BLaER1 treated with 17β-estradiol and CSF1 and Interleukin-3, amounts not matched to agents 10 nM and 100 nM (cell line): Measurements from ENCODE around the gene ZNF106.
A peak's percentile ranks its signal among the peaks of the same experiment; 100 is the strongest.

Experiments used
- H3K27ac ChIP-seq, 11 experiments: shearing (Covaris generic); formaldehyde crosslinking; 2 replicates each; pipeline ENCODE4 v1.8.1; 2022
- H3K27me3 ChIP-seq, 11 experiments: shearing (Covaris generic); formaldehyde crosslinking; 2 replicates each; pipeline ENCODE4 v1.8.1; 2022
- H3K36me3 ChIP-seq, 11 experiments: shearing (Covaris generic); formaldehyde crosslinking; 2 replicates each; pipeline ENCODE4 v1.8.1; 2022
- H3K4me1 ChIP-seq, 10 experiments: shearing (Covaris generic); formaldehyde crosslinking; 2 replicates each; pipeline ENCODE4 v1.8.1; 2022
- H3K4me2 ChIP-seq, 11 experiments: shearing (Covaris generic); formaldehyde crosslinking; 2 replicates each; pipeline ENCODE4 v1.8.1; 2022
- H3K4me3 ChIP-seq, 10 experiments: shearing (Covaris generic); formaldehyde crosslinking; 2 replicates each; pipeline ENCODE4 v1.8.1; 2022
- H3K9ac ChIP-seq, 11 experiments: shearing (Covaris generic); formaldehyde crosslinking; 2 replicates each; pipeline ENCODE4 v1.8.1; 2022
- H3K9me3 ChIP-seq, 11 experiments: shearing (Covaris generic); formaldehyde crosslinking; replicated peaks in 1 of 11; 2 replicates each; pipeline ENCODE4 v1.8.1; 2022
- H4K20me1 ChIP-seq, 11 experiments: shearing (Covaris generic); formaldehyde crosslinking; 2 replicates each; pipeline ENCODE4 v1.8.1; 2022
- Cebpa-rat ChIP-seq, 11 experiments: shearing (Covaris generic); IDR thresholded peaks; 2 replicates each; pipeline ENCODE4 v1.8.1; 2022

The ZNF106 gene

GRCh38 chr15:42493679-42494078 lies 2.7 kb upstream of the ZNF106 start:
- H3K9me3 ChIP-seq: no peaks in the 10 kb centered on the region
- H3K4me2 ChIP-seq: peak overlapping the region; percentile 76 to 98 (median 96)
- H3K36me3 ChIP-seq: peaks cover 0 to 13% (median 5%) of the 10 kb centered on the region in 11 experiments; a peak in 10 of 22 replicates
- peak overlapping the region in 10 of 11 experiments; percentile 4 to 86 (median 72); a peak in 18 of 22 replicates for H3K27ac ChIP-seq
- H3K27me3 ChIP-seq: no peaks in the 10 kb centered on the region
- H3K4me1 ChIP-seq: peaks cover 52 to 81% (median 76%) of the 10 kb centered on the region in 10 experiments
- H3K9ac ChIP-seq: peak overlapping the region in 8 of 11 experiments; percentile 7 to 91 (median 74); a peak in 14 of 22 replicates
- TF ChIP-seq Cebpa-rat (IDR thresholded peaks at IDR 0.05): no peak
- H3K4me3 ChIP-seq: peak overlapping the region in 7 of 10 experiments; percentile 4 to 85 (median 78); a peak in 12 of 20 replicates
- peaks cover 0 to 36% (median 17%) of the 10 kb centered on the region in 11 experiments; a peak in 12 of 22 replicates for H4K20me1 ChIP-seq

GRCh38 chr15:42491539-42492225 lies 741 bp upstream of the ZNF106 start:
- Histone ChIP-seq H4K20me1 (peaks cover 0 to 39% (median 25%) of the 10 kb centered on the region in 11 experiments; a peak in 14 of 22 replicates), H3K27me3 (no peaks in the 10 kb centered on the region), H3K27ac (peak overlapping the region; percentile 91 to 98 (median 95)), H3K4me1 (peaks cover 50 to 74% (median 65%) of the 10 kb centered on the region in 10 experiments), H3K4me3 (peak overlapping the region; percentile 82 to 95 (median 89)), H3K4me2 (peak overlapping the region; percentile 77 to 98 (median 92)), H3K36me3 (peaks cover 0 to 21% (median 6%) of the 10 kb centered on the region in 11 experiments; a peak in 12 of 22 replicates), H3K9me3 (no peaks in the 10 kb centered on the region), H3K9ac (peak overlapping the region; percentile 89 to 94 (median 90))
- TF ChIP-seq Cebpa-rat (IDR thresholded peaks at IDR 0.05): no peak

GRCh38 chr15:42490291-42490670 lies 660 bp downstream of the ZNF106 start:
- H4K20me1 ChIP-seq: peaks cover 0 to 47% (median 36%) of the 10 kb centered on the region in 11 experiments; a peak in 15 of 22 replicates
- H3K36me3 ChIP-seq: peaks cover 7 to 35% (median 20%) of the 10 kb centered on the region in 11 experiments; a peak in 18 of 22 replicates
- H3K9ac ChIP-seq: peak overlapping the region; percentile 89 to 94 (median 90)
- H3K4me3 ChIP-seq: peak overlapping the region; percentile 82 to 95 (median 89)
- H3K27ac ChIP-seq: peak overlapping the region; percentile 91 to 98 (median 95)
- peaks cover 41 to 68% (median 58%) of the 10 kb centered on the region in 10 experiments for H3K4me1 ChIP-seq
- no peaks in the 10 kb centered on the region for H3K9me3 ChIP-seq
- no peaks in the 10 kb centered on the region for H3K27me3 ChIP-seq
- TF ChIP-seq Cebpa-rat (IDR thresholded peaks at IDR 0.05): no peak
- H3K4me2 ChIP-seq: peak overlapping the region; percentile 77 to 98 (median 92)

GRCh38 chr15:42483677-42484076 lies 7.3 kb downstream of the ZNF106 start:
- Histone ChIP-seq H3K4me1 (peaks cover 0 to 17% (median 6%) of the 10 kb centered on the region in 10 experiments; a peak in 12 of 20 replicates), H3K27me3 (no peaks in the 10 kb centered on the region), H3K36me3 (peaks cover 23 to 82% (median 57%) of the 10 kb centered on the region in 11 experiments), H3K9me3 (peaks cover 13 to 29% (median 23%) of the 10 kb centered on the region in 11 experiments), H3K9ac (no peak overlapping the region), H3K27ac (no peak overlapping the region), H3K4me3 (no peak overlapping the region), H4K20me1 (peaks cover 0 to 98% (median 72%) of the 10 kb centered on the region in 11 experiments; a peak in 17 of 22 replicates), H3K4me2 (no peak overlapping the region)
- no peak for TF ChIP-seq Cebpa-rat (IDR thresholded peaks at IDR 0.05)

- peaks cover 23 to 73% (median 57%) of the 10 kb centered on the region in 11 experiments for H3K36me3 ChIP-seq
- H3K4me2 ChIP-seq: no peak overlapping the region
- H3K9me3 ChIP-seq: peaks cover 13 to 29% (median 23%) of the 10 kb centered on the region in 11 experiments
- H3K4me3 ChIP-seq: no peak overlapping the region
- no peaks in the 10 kb centered on the region for H3K27me3 ChIP-seq
- TF ChIP-seq Cebpa-rat (IDR thresholded peaks at IDR 0.05): no peak
- no peak overlapping the region for H3K9ac ChIP-seq
- H3K27ac ChIP-seq: no peak overlapping the region
- H4K20me1 ChIP-seq: peaks cover 0 to 98% (median 71%) of the 10 kb centered on the region in 11 experiments; a peak in 17 of 22 replicates
- peaks cover 0 to 8% (median 0%) of the 10 kb centered on the region in 10 experiments; a peak in 6 of 20 replicates for H3K4me1 ChIP-seq
Measured at GRCh38 chr15:42482701-42483100, 8.2 kb downstream of the ZNF106 start.

- Histone ChIP-seq H4K20me1 (peaks cover 11 to 100% (median 91%) of the 10 kb centered on the region in 11 experiments; a peak in 19 of 22 replicates), H3K4me1 (peaks cover 0 to 48% (median 8%) of the 10 kb centered on the region in 10 experiments; a peak in 10 of 20 replicates), H3K9me3 (no peaks in the 10 kb centered on the region), H3K4me2 (peak overlapping the region in 2 of 11 experiments; percentile 37 to 46; a peak in 4 of 22 replicates), H3K9ac (no peak overlapping the region), H3K27ac (peak overlapping the region in 2 of 11 experiments; percentile 0 to 19; a peak in 2 of 22 replicates), H3K4me3 (no peak overlapping the region), H3K36me3 (peaks cover 13 to 43% (median 25%) of the 10 kb centered on the region in 11 experiments), H3K27me3 (no peaks in the 10 kb centered on the region)
- no peak for TF ChIP-seq Cebpa-rat (IDR thresholded peaks at IDR 0.05)
Measured at GRCh38 chr15:42474827-42475226, 16.1 kb downstream of the ZNF106 start.

- Histone ChIP-seq H3K4me2 (peak overlapping the region in 4 of 11 experiments; percentile 4 to 21 (median 12); a peak in 5 of 22 replicates), H3K9me3 (no peaks in the 10 kb centered on the region), H3K4me1 (peaks cover 0 to 32% (median 8%) of the 10 kb centered on the region in 10 experiments; a peak in 10 of 20 replicates), H4K20me1 (peaks cover 11 to 98% (median 72%) of the 10 kb centered on the region in 11 experiments; a peak in 18 of 22 replicates), H3K9ac (peak overlapping the region in 2 of 11 experiments; percentile 2 to 42; a peak in 2 of 22 replicates), H3K36me3 (peaks cover 24 to 77% (median 56%) of the 10 kb centered on the region in 11 experiments), H3K27me3 (no peaks in the 10 kb centered on the region), H3K4me3 (no peak overlapping the region), H3K27ac (peak overlapping the region in 1 of 11 experiments; percentile 12; a peak in 3 of 22 replicates)
- TF ChIP-seq Cebpa-rat (IDR thresholded peaks at IDR 0.05): no peak
Measured at GRCh38 chr15:42471002-42471401, 19.9 kb downstream of the ZNF106 start.

GRCh38 chr15:42465520-42466259 lies 25.3 kb downstream of the ZNF106 start:
- Histone ChIP-seq H4K20me1 (peaks cover 0 to 98% (median 47%) of the 10 kb centered on the region in 11 experiments; a peak in 12 of 22 replicates), H3K9ac (no peak overlapping the region), H3K4me3 (no peak overlapping the region), H3K9me3 (no peaks in the 10 kb centered on the region), H3K27me3 (no peaks in the 10 kb centered on the region), H3K4me1 (peaks cover 3 to 17% (median 15%) of the 10 kb centered on the region in 10 experiments; a peak in 17 of 20 replicates), H3K4me2 (no peak overlapping the region), H3K36me3 (peaks cover 60 to 99% (median 85%) of the 10 kb centered on the region in 11 experiments), H3K27ac (no peak overlapping the region)
- no peak for TF ChIP-seq Cebpa-rat (IDR thresholded peaks at IDR 0.05)
